WTC11 (cell line): ENCODE data around the gene ZFP3. TPM values are rescaled to one million over a fixed set of nuclear protein-coding genes. Genes with fewer than 3 reads are reported as not detected.
"Not testable (repeated sequence)": the region's sequence is repeated elsewhere in the genome, so short reads cannot be mapped to it uniquely, and the experiment has no call there.

ENCODE experiments used
- ATAC-seq: fragments of 200-7000 bp; cut with Tn5 transposase; 2 replicates; pipeline ENCODE4 v1.10.0; 2021; ENCODE audit warnings: mild to moderate bottlenecking, moderate library complexity
- CTCF ChIA-PET: fragments of 300-600 bp; sonication (Branson Sonifier 250); formaldehyde crosslinking; loops from one replicate; lab custom pipeline; 2021; ENCODE audit warnings: antibody characterized with exemption; lab: Charles Lee
- POLR2A ChIA-PET: fragments of 350-600 bp; sonication (Branson Sonifier 250); formaldehyde crosslinking; loops from one replicate; lab custom pipeline; 2021; ENCODE audit warnings: antibody characterized with exemption; lab: Charles Lee
- DNase-seq: peaks from one replicate; pipeline ENCODE4 v3.0.0; 2021; ENCODE audit warnings: low spot score
- H3K27ac Mint-ChIP-seq: 2 replicates; pipeline ENCODE4 v1.8.0; 2021; ENCODE audit warnings: mixed read lengths
- H3K27me3 Mint-ChIP-seq: 2 replicates; pipeline ENCODE4 v1.8.0; 2021; ENCODE audit warnings: low read depth, mild to moderate bottlenecking, moderate library complexity, mixed read lengths
- H3K36me3 Mint-ChIP-seq: 2 replicates; pipeline ENCODE4 v1.8.0; 2021; ENCODE audit warnings: mixed read lengths
- H3K4me1 Mint-ChIP-seq: 2 replicates; pipeline ENCODE4 v1.8.0; 2022; ENCODE audit warnings: mixed read lengths
- H3K4me3 Mint-ChIP-seq: 2 replicates; pipeline ENCODE4 v1.8.0; 2021; ENCODE audit warnings: mild to moderate bottlenecking, moderate library complexity, mixed read lengths
- H3K9me3 Mint-ChIP-seq: 2 replicates; pipeline ENCODE4 v1.8.0; 2021; ENCODE audit warnings: mixed read lengths
- KAT7 ChIP-seq: sonication (generic); formaldehyde crosslinking; IDR thresholded peaks from 2 replicates; pipeline ENCODE4 v1.8.1; 2023; ENCODE audit warnings: missing genetic modification reagents, mild to moderate bottlenecking, borderline replicate concordance
- SP1 ChIP-seq: sonication (generic); formaldehyde crosslinking; conservative IDR thresholded peaks from 2 replicates; pipeline ENCODE4 v1.8.1; 2022; ENCODE audit warnings: missing genetic modification reagents
- total RNA-seq: library from RNA; stranded (reverse); gene quantifications from 3 replicates; pipeline ENCODE4 v1.2.3, GENCODE V29; 2021
- TF ChIP-seq, protein P1 (sequence below): sonication (generic); formaldehyde crosslinking; IDR thresholded peaks from 2 replicates; pipeline ENCODE4 v1.8.1; 2022; ENCODE audit warnings: mild to moderate bottlenecking, missing genetic modification reagents, moderate library complexity, borderline replicate concordance

ZFP3 gene
- total RNA-seq, 1 experiment from 2014 or later = 0.66 TPM

DNA sequence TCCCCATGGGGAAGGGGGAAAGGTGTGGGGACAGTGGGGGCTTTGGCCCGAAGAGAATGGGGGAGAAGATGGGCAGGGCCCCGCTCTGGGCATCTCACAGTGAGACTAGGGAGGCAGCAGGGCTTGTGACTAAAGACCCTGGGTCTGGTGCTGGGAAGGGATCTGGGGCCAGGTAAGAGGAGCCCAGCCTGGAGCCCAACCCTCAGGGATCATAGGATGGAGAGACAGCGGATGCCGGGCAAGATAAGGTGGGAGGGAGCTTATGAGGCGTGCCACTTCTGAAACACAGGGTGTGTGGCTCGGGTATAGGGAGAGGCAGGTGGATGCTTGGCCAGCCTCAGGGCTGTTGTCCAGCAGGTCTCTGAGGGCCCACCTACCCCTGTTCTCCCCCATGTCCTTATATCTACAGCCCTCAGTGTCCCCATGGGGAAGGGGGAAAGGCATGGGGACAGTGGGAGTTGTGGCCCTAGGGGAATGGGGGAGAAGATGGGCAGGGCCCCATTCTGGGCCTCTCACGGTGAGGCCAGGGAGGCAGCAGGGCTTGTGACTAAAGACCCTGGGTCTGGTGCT is 53.0 kb downstream of the ZFP3 start:
- CTCF ChIA-PET = interaction anchor here (1.1 kb wide), 1 partner anchor 107 kb away, joined by 3 read pairs; no protein-coding TSS in a partner anchor
- ATAC-seq = no peak

DNA sequence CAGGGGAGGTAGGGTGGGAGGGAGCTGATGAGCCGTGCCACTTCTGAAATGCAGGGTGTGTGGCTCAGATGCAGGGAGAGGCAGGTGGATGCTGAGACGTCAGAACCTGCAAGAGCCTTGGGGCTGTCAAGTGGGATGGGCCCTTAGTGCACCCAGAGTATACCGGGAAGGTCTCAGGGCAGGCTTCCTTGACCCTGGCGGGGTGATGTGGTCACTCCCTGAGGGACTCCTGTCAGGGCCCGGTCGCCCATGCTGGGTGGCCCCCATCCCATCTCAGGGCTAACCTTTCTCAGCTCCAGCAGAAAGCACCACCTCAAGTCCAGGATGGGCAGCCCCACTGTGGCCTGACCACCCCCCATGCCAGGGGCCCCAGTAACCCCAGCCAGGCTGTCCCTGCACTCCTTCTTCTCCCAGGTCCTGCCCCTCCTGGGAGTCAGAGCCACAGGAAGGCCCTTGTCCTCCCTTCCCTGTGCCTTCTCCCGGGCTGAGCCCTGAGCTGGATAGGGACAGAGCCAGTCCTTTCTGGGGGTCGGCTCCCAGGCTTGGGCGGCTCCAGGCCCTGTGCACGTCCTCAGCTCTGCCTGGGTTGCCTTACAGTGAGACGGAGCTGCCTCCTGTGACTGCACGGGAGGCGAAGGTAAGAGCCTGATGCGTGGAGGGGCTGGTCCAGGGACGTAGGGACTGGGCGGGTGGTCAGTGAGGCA is 53.7 kb downstream of the ZFP3 start:
- DNase-seq = not testable (repeated sequence)

More for the DNA sequence above, 53.0 kb downstream of the ZFP3 start:
- Mint-ChIP-seq H3K36me3 (no peaks in the 10 kb centered on the region), H3K9me3 (no peaks in the 10 kb centered on the region), H3K4me3 (no peak overlapping the region), H3K27me3 (no peaks in the 10 kb centered on the region; the same call in 1 of the 2 replicates), H3K27ac (no peak overlapping the region), H3K4me1 (no peaks in the 10 kb centered on the region)
- POLR2A ChIA-PET = interaction anchor here (0.6 kb wide), 1 partner anchor 262 kb away, joined by 4 read pairs; no protein-coding TSS in a partner anchor
- TF ChIP-seq SP1 (CRISPR knock-in tag) (no peak), KAT7 (CRISPR knock-in tag) (no peak)
- no peak for DNase-seq

DNA sequence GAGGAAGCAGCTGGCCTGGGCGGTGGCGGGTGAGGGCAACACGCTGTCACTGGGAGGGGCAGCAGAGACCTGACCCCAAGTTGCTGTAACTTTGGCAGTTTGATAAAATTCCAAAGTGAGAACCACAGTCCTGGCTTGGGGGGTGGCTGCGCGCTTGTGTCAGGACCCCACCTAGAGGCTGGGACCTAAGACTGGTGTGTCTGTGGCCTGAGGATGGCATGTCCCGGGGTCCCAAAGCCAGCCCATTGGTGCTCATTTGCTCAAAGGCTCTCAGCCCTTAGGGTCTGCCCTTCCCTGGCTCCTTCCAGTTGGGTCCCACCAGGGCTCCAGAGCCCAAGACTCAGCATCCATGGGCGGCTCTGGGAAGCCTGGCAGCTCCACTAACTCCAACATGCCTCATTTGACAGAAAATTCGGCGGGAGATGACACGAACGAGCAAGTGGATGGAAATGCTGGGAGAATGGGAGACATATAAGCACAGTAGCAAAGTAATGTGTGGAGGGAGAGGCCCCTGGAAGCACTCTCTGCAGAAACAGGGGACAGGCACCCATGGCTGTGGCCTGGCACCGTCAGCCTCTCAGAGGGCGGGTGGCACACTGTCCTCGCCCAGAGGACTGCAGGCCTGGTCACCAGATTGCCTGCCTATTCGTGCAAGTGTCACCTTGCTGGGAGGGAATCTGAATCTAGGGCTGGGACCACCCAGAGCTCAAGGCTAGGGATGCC is 54.4 kb downstream of the ZFP3 start:
- H3K27me3 Mint-ChIP-seq, H3K9me3 Mint-ChIP-seq, POLR2A ChIA-PET, DNase-seq, H3K4me1 Mint-ChIP-seq, H3K36me3 Mint-ChIP-seq, CTCF ChIA-PET, H3K4me3 Mint-ChIP-seq, H3K27ac Mint-ChIP-seq, ATAC-seq: not testable (repeated sequence)

More for the DNA sequence above, 53.7 kb downstream of the ZFP3 start:
- ATAC-seq, H3K27ac Mint-ChIP-seq, H3K4me3 Mint-ChIP-seq, POLR2A ChIA-PET, H3K9me3 Mint-ChIP-seq, H3K27me3 Mint-ChIP-seq, H3K36me3 Mint-ChIP-seq, H3K4me1 Mint-ChIP-seq: not testable (repeated sequence)
- CTCF ChIA-PET = interaction anchor here (1.1 kb wide), 1 partner anchor 106 kb away, joined by 3 read pairs; no protein-coding TSS in a partner anchor

GRCh38 chr17:5133311-5133710 is 55.0 kb downstream of the ZFP3 start:
- H3K4me1 Mint-ChIP-seq = no peaks in the 10 kb centered on the region
- POLR2A ChIA-PET = no interaction called here
- H3K27me3 Mint-ChIP-seq = no peaks in the 10 kb centered on the region; the same call in 1 of the 2 replicates
- H3K9me3 Mint-ChIP-seq = no peaks in the 10 kb centered on the region
- TF ChIP-seq, protein P1, sequence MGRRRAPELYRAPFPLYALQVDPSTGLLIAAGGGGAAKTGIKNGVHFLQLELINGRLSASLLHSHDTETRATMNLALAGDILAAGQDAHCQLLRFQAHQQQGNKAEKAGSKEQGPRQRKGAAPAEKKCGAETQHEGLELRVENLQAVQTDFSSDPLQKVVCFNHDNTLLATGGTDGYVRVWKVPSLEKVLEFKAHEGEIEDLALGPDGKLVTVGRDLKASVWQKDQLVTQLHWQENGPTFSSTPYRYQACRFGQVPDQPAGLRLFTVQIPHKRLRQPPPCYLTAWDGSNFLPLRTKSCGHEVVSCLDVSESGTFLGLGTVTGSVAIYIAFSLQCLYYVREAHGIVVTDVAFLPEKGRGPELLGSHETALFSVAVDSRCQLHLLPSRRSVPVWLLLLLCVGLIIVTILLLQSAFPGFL (CRISPR knock-in tag) = no peak
- H3K27ac Mint-ChIP-seq = no peak overlapping the region
- CTCF ChIA-PET = no interaction called here
- ATAC-seq = no peak
- DNase-seq = no peak
- no peaks in the 10 kb centered on the region for H3K36me3 Mint-ChIP-seq
- H3K4me3 Mint-ChIP-seq = no peak overlapping the region

GRCh38 chr17:5133961-5134360 is 55.7 kb downstream of the ZFP3 start:
- H3K27me3 Mint-ChIP-seq, DNase-seq, POLR2A ChIA-PET, H3K27ac Mint-ChIP-seq, H3K9me3 Mint-ChIP-seq, H3K4me3 Mint-ChIP-seq, H3K4me1 Mint-ChIP-seq, H3K36me3 Mint-ChIP-seq, CTCF ChIA-PET, ATAC-seq: not testable (repeated sequence)

DNA sequence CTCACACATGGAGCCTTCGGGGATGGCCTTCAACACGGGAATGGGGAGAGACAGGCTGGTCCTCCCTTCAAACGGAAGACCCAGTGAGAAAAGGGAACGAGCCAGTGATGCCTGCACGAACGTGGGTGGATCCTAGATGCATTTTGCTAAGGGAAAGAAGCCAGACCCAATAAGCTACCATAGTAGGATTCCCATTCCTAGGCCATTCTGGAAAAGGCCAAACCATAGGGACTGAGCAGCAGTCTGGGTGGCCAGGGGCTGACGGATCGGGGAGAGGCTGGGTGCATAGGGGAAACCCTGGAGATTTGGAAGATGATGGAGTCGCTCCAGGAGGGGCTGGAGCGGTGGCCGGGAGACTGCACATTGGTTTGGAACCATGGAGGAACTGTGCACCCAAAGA is 56.3 kb downstream of the ZFP3 start:
- H3K36me3 Mint-ChIP-seq, CTCF ChIA-PET, POLR2A ChIA-PET: not testable (repeated sequence)

GRCh38 chr17:5135131-5135712 is 57.0 kb downstream of the ZFP3 start:
- H3K4me3 Mint-ChIP-seq, H3K36me3 Mint-ChIP-seq, H3K27me3 Mint-ChIP-seq, DNase-seq, H3K27ac Mint-ChIP-seq, H3K4me1 Mint-ChIP-seq, POLR2A ChIA-PET, H3K9me3 Mint-ChIP-seq, ATAC-seq: not testable (repeated sequence)
- CTCF ChIA-PET = interaction anchor here (0.8 kb wide), 1 partner anchor 103 kb away, joined by 3 read pairs; no protein-coding TSS in a partner anchor

More for the DNA sequence above, 56.3 kb downstream of the ZFP3 start:
- not testable (repeated sequence) for H3K9me3 Mint-ChIP-seq, H3K4me3 Mint-ChIP-seq, H3K4me1 Mint-ChIP-seq, H3K27ac Mint-ChIP-seq, H3K27me3 Mint-ChIP-seq, ATAC-seq, DNase-seq
